NCI-H2029 (cell line): Measurements from ENCODE around the gene TBC1D2B.

ENCODE experiments used
- DNase-seq: peaks from one replicate; lab custom pipeline; 2025; lab: John Stamatoyannopoulos, UW

The TBC1D2B gene

GRCh38 chr15:78093242-78094020 is 15.9 kb upstream of the TBC1D2B start:
- no peak for DNase-seq

GRCh38 chr15:78092261-78093041 is 14.9 kb upstream of the TBC1D2B start, which contains the start of gene SH2D7:
SH2D7 (plus strand) TSS chr15:78092561; CDS start chr15:78092585, 24 bp downstream.
- DNase-seq = no peak

- DNase-seq = no peak
Measured at GRCh38 chr15:78090422-78091063, 13.0 kb upstream of the TBC1D2B start.

GRCh38 chr15:78088773-78089080 is 11.2 kb upstream of the TBC1D2B start:
- DNase-seq = no peak

GRCh38 chr15:78087951-78088772 is 10.7 kb upstream of the TBC1D2B start:
- no peak for DNase-seq

GRCh38 chr15:78085928-78086327 is 8.4 kb upstream of the TBC1D2B start:
- no peak for DNase-seq

- no peak for DNase-seq
Measured at GRCh38 chr15:78084449-78084750, 6.9 kb upstream of the TBC1D2B start.

- no peak for DNase-seq
Measured at GRCh38 chr15:78083687-78084448, 6.4 kb upstream of the TBC1D2B start.

- no peak for DNase-seq
Measured at GRCh38 chr15:78083186-78083585, 5.7 kb upstream of the TBC1D2B start.

GRCh38 chr15:78082743-78083110 is 5.2 kb upstream of the TBC1D2B start:
- no peak for DNase-seq

GRCh38 chr15:78082106-78082742 is 4.7 kb upstream of the TBC1D2B start:
- DNase-seq = no peak

- no peak for DNase-seq
Measured at GRCh38 chr15:78080088-78080460, 2.6 kb upstream of the TBC1D2B start.

GRCh38 chr15:78079298-78080087 is 2.0 kb upstream of the TBC1D2B start:
- no peak for DNase-seq

- DNase-seq = no peak
Measured at GRCh38 chr15:78077871-78078210, 330 bp upstream of the TBC1D2B start.

GRCh38 chr15:78076231-78077052 is 1.1 kb downstream of the TBC1D2B start:
- DNase-seq = no peak

GRCh38 chr15:78075490-78076230 is 1.9 kb downstream of the TBC1D2B start:
- DNase-seq = no peak

- no peak for DNase-seq
Measured at GRCh38 chr15:78073046-78073787, 4.3 kb downstream of the TBC1D2B start.
